A673 (cell line): ENCODE results near the gene LRRC32.

Experiments
- EZH2 ChIP-seq: fragments of 200-600 bp; sonication (generic); IDR thresholded peaks from 2 replicates; pipeline ENCODE4 v1.6.1; 2017; ENCODE audit warnings: borderline replicate concordance, low read depth, mild to moderate bottlenecking, mixed read lengths, antibody characterized with exemption, low read length; ENCODE audit not compliant: poor library complexity, severe bottlenecking
- TF ChIP-seq, protein P1 (sequence below): fragments of 300-800, 200-600 bp; sonication (generic); conservative IDR thresholded peaks from 2 replicates; pipeline ENCODE4 v1.5.1; 2017; ENCODE audit warnings: low read depth, mild to moderate bottlenecking, antibody characterized with exemption, low read length, moderate library complexity, mixed read lengths

DNA sequence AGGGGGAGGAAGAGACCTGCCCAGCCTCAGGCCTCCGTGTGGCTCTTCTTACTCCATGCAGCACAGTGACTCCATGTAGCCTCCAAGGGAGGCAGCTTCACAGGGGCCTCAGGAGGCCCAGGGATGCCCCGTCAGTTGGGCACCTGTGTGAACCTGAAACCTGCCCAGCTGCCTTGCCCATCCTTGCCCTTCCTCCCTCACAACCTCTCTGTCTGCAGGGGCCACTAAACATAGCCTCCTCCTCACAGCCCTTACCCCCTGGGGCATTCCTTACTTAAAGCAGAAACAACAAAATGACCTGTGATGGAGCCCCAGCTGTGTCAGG lies 7.1 kb downstream of the LRRC32 start:
- TF ChIP-seq, protein P1, sequence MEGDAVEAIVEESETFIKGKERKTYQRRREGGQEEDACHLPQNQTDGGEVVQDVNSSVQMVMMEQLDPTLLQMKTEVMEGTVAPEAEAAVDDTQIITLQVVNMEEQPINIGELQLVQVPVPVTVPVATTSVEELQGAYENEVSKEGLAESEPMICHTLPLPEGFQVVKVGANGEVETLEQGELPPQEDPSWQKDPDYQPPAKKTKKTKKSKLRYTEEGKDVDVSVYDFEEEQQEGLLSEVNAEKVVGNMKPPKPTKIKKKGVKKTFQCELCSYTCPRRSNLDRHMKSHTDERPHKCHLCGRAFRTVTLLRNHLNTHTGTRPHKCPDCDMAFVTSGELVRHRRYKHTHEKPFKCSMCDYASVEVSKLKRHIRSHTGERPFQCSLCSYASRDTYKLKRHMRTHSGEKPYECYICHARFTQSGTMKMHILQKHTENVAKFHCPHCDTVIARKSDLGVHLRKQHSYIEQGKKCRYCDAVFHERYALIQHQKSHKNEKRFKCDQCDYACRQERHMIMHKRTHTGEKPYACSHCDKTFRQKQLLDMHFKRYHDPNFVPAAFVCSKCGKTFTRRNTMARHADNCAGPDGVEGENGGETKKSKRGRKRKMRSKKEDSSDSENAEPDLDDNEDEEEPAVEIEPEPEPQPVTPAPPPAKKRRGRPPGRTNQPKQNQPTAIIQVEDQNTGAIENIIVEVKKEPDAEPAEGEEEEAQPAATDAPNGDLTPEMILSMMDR = no peak
- TF ChIP-seq EZH2 = no peak
